GM12892 (cell line): ENCODE data around the gene ZNF654.

Experiments used
- POLR2A ChIP-seq: IDR thresholded peaks from 2 replicates; pipeline ENCODE4 v1.6.1; 2011; ENCODE audit warnings: low read depth, low read length, control low read depth
- POLR2AphosphoS5 ChIP-seq: IDR thresholded peaks from 2 replicates; pipeline ENCODE4 v1.6.1; 2011; ENCODE audit warnings: low read depth, low read length, control low read depth
- TAF1 ChIP-seq: IDR thresholded peaks from 2 replicates; pipeline ENCODE4 v1.6.1; 2011; ENCODE audit warnings: low read depth, mild to moderate bottlenecking, control low read depth, low read length, borderline replicate concordance

DNA sequence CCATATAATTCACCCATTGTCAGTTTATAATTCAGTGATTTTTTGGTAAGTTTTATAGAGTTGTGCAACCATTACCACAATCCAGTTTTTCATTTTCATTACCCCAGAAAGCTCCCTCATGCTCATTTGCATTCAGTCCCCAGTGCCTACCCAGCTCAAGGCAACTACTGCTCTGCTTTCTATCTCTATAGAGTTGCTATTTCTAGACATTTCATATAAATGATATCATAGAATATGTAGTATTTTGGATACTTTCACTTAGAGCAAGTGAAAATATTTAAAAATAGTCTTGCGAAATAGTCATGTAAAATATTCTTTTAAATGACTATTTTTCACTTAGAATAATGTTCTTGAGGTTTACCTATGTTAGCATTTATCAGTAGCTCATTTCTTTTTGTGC lies 42.1 kb downstream of the ZNF654 start:
- TF ChIP-seq POLR2A, result no peak
- TF ChIP-seq POLR2AphosphoS5, result no peak
- TF ChIP-seq TAF1, result no peak
